ENCODE results near the gene LDAH.
A peak's percentile ranks its signal among the peaks of the same experiment; 100 is the strongest.

The LDAH gene

DNA sequence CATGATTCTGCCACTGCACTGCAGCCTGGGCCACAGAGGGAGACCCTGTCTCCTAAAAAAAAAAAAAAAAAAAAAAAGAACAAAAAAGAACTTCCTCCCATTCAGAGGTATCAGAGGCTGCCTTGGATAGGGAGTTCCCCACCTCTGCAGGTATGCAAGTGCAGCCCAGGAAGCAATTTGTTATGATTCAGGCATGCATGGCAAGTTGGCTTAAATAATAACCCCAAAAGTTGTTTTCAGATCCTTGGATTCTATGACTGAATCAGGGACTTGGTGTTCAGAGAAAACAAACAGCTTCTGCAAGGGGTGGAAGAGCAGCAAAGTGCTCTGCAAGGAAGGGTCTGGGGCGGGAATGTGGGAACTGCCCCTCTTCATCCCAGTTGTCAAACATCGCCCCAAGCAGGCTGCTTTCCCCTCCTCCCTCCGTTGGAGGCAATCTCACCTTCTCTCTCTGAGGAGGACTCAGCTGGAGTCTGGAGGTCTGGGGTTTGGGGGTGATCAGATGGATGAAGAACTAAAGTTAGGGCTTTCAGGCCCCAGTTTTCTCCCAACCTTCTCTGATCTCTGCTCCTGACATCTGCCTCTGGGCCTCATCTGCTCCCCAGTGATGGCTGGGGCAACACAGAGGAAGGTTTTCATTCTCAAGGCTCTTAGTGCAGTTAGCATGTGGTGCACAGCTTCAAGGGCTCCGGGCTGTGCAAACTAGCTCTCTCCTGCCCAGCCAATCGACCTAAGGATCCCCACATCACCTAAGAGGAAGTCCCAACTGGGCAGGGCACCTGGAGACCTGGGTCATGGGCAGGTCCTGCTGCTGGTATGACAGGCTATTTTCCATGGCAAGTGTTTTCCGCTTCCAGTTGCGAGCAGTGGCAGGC lies 159.5 kb downstream of the LDAH start:
- H2AFZ ChIP-seq: no peak overlapping the region
- no peak overlapping the region for H3K4me3 ChIP-seq (ENCODE audit: low read depth, low read length)
- no peaks in the 10 kb centered on the region for H3K79me2 ChIP-seq
- H3K4me1 ChIP-seq: peaks cover 3% of the 10 kb centered on the region
- TF ChIP-seq CTCF (IDR thresholded peaks at IDR 0.05): no peak
- no peaks in the 10 kb centered on the region for H3K27me3 ChIP-seq (ENCODE audit: control insufficient read depth, insufficient read depth, low read length)
- no peak overlapping the region for H3K27ac ChIP-seq
- no peak overlapping the region for H3K4me2 ChIP-seq (ENCODE audit: low read length)
- no peak overlapping the region for H3K9ac ChIP-seq
- no peaks in the 10 kb centered on the region for H3K36me3 ChIP-seq (ENCODE audit: control insufficient read depth, insufficient read depth, low read length)
- no peaks in the 10 kb centered on the region for H3K9me3 ChIP-seq (ENCODE audit: control insufficient read depth, low read length)

DNA sequence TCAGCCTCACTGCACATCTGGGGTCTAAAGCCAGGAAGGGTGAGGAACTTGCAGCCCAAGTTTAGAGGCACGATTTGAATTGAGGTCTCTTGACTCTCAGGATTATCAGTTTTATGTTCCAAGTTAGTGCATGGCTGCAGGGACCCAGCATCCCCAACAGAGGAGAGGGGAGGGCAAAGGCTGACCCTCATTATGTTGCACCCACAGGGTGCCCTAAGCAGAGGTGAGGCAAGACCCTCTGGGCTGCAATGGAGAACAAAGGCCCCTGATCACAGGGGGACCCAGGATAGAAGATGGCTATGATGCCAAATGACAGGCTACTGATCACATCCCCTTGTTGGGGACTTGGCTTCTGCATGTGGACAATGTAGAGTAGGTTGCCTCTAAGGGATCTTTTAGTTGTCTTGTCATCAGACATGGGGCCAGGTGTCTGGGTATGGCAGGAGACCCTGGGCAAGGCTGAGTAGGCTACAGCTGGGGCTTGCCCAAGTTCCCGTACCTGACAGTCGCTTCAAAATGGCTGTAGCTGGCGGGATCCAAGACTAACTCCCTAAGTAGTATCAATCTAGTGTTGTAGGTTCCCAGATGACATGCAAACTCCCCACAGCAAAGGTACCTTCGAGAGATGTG lies 160.5 kb downstream of the LDAH start:
- no peaks in the 10 kb centered on the region for H3K27me3 ChIP-seq (ENCODE audit: control insufficient read depth, insufficient read depth, low read length)
- H3K36me3 ChIP-seq (ENCODE audit: control insufficient read depth, insufficient read depth, low read length): no peaks in the 10 kb centered on the region
- H3K9me3 ChIP-seq (ENCODE audit: control insufficient read depth, low read length): no peaks in the 10 kb centered on the region
- H3K79me2 ChIP-seq: no peaks in the 10 kb centered on the region
- H3K9ac ChIP-seq: no peak overlapping the region
- H3K4me1 ChIP-seq: no peaks in the 10 kb centered on the region
- no peak overlapping the region for H3K4me3 ChIP-seq (ENCODE audit: low read depth, low read length)
- no peak overlapping the region for H3K27ac ChIP-seq
- TF ChIP-seq CTCF (IDR thresholded peaks at IDR 0.05): no peak
- no peak overlapping the region for H2AFZ ChIP-seq
- H3K4me2 ChIP-seq (ENCODE audit: low read length): no peak overlapping the region

DNA sequence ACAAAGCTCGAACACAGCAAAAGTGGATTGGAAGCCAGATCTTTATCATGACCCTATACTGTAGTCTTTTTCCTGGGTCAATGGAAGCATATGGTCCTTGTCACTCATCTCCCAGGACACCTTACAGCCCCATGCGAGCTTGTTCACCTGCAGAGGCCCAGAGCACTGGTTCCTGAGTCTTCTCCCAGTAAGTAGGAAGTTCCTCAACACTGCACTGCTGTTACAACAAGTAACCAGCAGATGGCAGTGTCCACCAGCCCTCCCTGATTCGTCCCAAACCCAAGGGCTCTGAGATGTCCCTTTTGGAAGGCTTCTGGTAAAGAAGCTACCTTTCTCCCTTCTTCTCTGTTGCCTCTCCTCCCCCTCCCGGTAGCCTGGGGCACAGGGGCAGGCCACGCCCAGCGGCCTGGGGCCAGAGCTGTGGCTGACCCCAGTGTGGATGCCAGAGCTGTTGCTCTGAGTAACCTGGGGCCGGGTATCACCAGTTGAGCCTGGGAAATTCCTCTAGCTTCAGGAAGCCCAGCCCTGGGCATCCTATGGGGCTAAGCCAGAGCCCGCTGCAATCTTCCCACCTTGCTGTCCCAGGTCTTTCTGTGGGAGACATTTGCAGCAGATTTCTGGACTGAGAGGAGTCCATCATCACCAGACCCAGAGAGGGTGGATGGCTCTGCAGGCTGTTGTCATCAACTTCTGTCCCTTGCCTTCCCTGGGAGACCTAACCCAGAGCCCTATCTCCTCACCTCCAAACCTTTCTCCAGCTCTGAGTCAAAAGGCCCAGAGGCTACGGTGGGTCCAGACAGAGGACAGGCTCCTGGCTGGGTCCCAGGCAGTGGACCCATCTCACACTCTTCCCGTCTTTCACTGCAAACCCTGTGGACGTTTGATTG lies 161.2 kb downstream of the LDAH start:
- Histone ChIP-seq H3K9me3 (ENCODE audit: control insufficient read depth, low read length) (no peaks in the 10 kb centered on the region), H3K27me3 (ENCODE audit: control insufficient read depth, insufficient read depth, low read length) (no peaks in the 10 kb centered on the region), H3K36me3 (ENCODE audit: control insufficient read depth, insufficient read depth, low read length) (no peaks in the 10 kb centered on the region)

More for the DNA sequence above, 161.2 kb downstream of the LDAH start:
- Histone ChIP-seq H2AFZ (no peak overlapping the region), H3K4me2 (ENCODE audit: low read length) (no peak overlapping the region), H3K4me1 (no peaks in the 10 kb centered on the region), H3K27ac (no peak overlapping the region), H3K9ac (no peak overlapping the region), H3K79me2 (no peaks in the 10 kb centered on the region), H3K4me3 (ENCODE audit: low read depth, low read length) (no peak overlapping the region)
- TF ChIP-seq CTCF (IDR thresholded peaks at IDR 0.05): peak; percentile 97

Data from parathyroid adenoma (tissue), 2 donors.